Skeletal muscle cell (primary cell): Measurements from ENCODE around the gene GCNA.
A peak's percentile ranks its signal among the peaks of the same experiment; 100 is the strongest.
"Not testable (repeated sequence)": the region's sequence is repeated elsewhere in the genome, so short reads cannot be mapped to it uniquely, and the experiment has no call there.

Experiments used
- DNase-seq: peaks from one replicate; pipeline ENCODE4 v3.0.0-alpha.2; 2010; ENCODE audit warnings: low read depth
- H3K4me3 ChIP-seq: 2 replicates; pipeline ENCODE4 v1.5.1; 2011; ENCODE audit warnings: low read depth, mild to moderate bottlenecking, control low read depth, low read length, moderate library complexity

GCNA gene

GRCh38 chrX:71550578-71550977 lies 27.7 kb upstream of the GCNA start:
- no peak overlapping the region for H3K4me3 ChIP-seq
- DNase-seq: no peak

- no peak for DNase-seq
- H3K4me3 ChIP-seq: no peak overlapping the region
Observed at GRCh38 chrX:71556036-71556435, 22.2 kb upstream of the GCNA start.

- DNase-seq: no peak
- no peak overlapping the region for H3K4me3 ChIP-seq
Observed at GRCh38 chrX:71558920-71559319, 19.3 kb upstream of the GCNA start.

- not testable (repeated sequence) for H3K4me3 ChIP-seq, DNase-seq
Observed at GRCh38 chrX:71559773-71560172, 18.5 kb upstream of the GCNA start.

GRCh38 chrX:71563921-71564320 lies 14.3 kb upstream of the GCNA start:
- DNase-seq: no peak

GRCh38 chrX:71565474-71566041 lies 12.7 kb upstream of the GCNA start:
- no peak for DNase-seq
- no peak overlapping the region for H3K4me3 ChIP-seq

More at GRCh38 chrX:71563921-71564320, 14.3 kb upstream of the GCNA start:
- no peak overlapping the region for H3K4me3 ChIP-seq

- DNase-seq, H3K4me3 ChIP-seq: not testable (repeated sequence)
Observed at GRCh38 chrX:71571390-71571789, 6.8 kb upstream of the GCNA start.

- H3K4me3 ChIP-seq: no peak overlapping the region
- no peak for DNase-seq
Observed at GRCh38 chrX:71573590-71573989, 4.6 kb upstream of the GCNA start.

- DNase-seq: no peak
- no peak overlapping the region for H3K4me3 ChIP-seq
Observed at GRCh38 chrX:71577682-71578081, 555 bp upstream of the GCNA start.

GRCh38 chrX:71579136-71579989 lies 1.1 kb downstream of the GCNA start:
- DNase-seq: no peak

GRCh38 chrX:71579990-71580380 lies 1.7 kb downstream of the GCNA start:
- no peak overlapping the region for H3K4me3 ChIP-seq
- no peak for DNase-seq

More at GRCh38 chrX:71579136-71579989, 1.1 kb downstream of the GCNA start:
- H3K4me3 ChIP-seq: no peak overlapping the region

GRCh38 chrX:71581210-71581609 lies 3.0 kb downstream of the GCNA start:
- no peak for DNase-seq

GRCh38 chrX:71586929-71587328 lies 8.7 kb downstream of the GCNA start:
- no peak for DNase-seq
- H3K4me3 ChIP-seq: no peak overlapping the region

More at GRCh38 chrX:71581210-71581609, 3.0 kb downstream of the GCNA start:
- H3K4me3 ChIP-seq: no peak overlapping the region

GRCh38 chrX:71593210-71593609 lies 15.0 kb downstream of the GCNA start:
- H3K4me3 ChIP-seq, DNase-seq: not testable (repeated sequence)

GRCh38 chrX:71599965-71600364 lies 21.7 kb downstream of the GCNA start:
- H3K4me3 ChIP-seq: no peak overlapping the region
- DNase-seq: no peak

GRCh38 chrX:71603618-71604017 lies 25.4 kb downstream of the GCNA start:
- no peak overlapping the region for H3K4me3 ChIP-seq
- DNase-seq: peak; percentile 10

GRCh38 chrX:71604141-71604540 lies 25.9 kb downstream of the GCNA start:
- no peak overlapping the region for H3K4me3 ChIP-seq
- DNase-seq: peak; percentile 4

- no peak overlapping the region for H3K4me3 ChIP-seq
- DNase-seq: no peak
Observed at GRCh38 chrX:71604796-71605568, 26.7 kb downstream of the GCNA start.

- H3K4me3 ChIP-seq: no peak overlapping the region
- DNase-seq: no peak
Observed at GRCh38 chrX:71606536-71607216, 28.4 kb downstream of the GCNA start.

GRCh38 chrX:71607488-71607887 lies 29.3 kb downstream of the GCNA start:
- no peak overlapping the region for H3K4me3 ChIP-seq
- DNase-seq: no peak
